Tibial nerve (tissue), 4 donors: Measurements from ENCODE around the gene ALDH8A1. TPM values are rescaled to one million over a fixed set of nuclear protein-coding genes. Genes with fewer than 3 reads are reported as not detected.

Experiments used
- DNase-seq, 2 donors: peaks; one replicate each; pipeline ENCODE4 v3.0.0-alpha.2; 2019; ENCODE audit warnings: low spot score in 2 of 2
- H3K27ac ChIP-seq, 4 donors: fragments of 200-600 bp; sonication (generic) in 3 of 4; one replicate each; pipeline ENCODE4 v1.5.1; 2017 to 2019; ENCODE audit warnings: mild to moderate bottlenecking in 1 of 4
- H3K27me3 ChIP-seq, 2 donors: fragments of 200-600 bp; sonication (generic) in 1 of 2; one replicate each; pipeline versions ENCODE4 v1.5.1 to v1.6.0; 2017 to 2019
- H3K36me3 ChIP-seq, 3 donors: fragments of 200-600 bp; sonication (generic); one replicate each; pipeline ENCODE4 v1.5.1; 2018 to 2019
- H3K4me1 ChIP-seq, 4 donors: fragments of 200-600 bp; sonication (generic) in 3 of 4; one replicate each; pipeline ENCODE4 v1.5.1; 2017 to 2019
- H3K4me3 ChIP-seq, 4 donors: fragments of 200-600 bp; sonication (generic) in 3 of 4; one replicate each; pipeline ENCODE4 v1.5.1; 2017 to 2019; ENCODE audit warnings: mild to moderate bottlenecking in 1 of 4, moderate library complexity in 1 of 4
- H3K9me3 ChIP-seq, 4 donors: fragments of 200-600 bp; sonication (generic) in 3 of 4; one replicate each; pipeline ENCODE4 v1.5.1; 2017 to 2019
- EP300 ChIP-seq, 2 donors: sonication (generic); formaldehyde crosslinking; IDR thresholded peaks; one replicate each; pipeline ENCODE4 v1.6.1; 2017; ENCODE audit warnings: antibody characterized with exemption in 2 of 2, mild to moderate bottlenecking in 1 of 2
- POLR2A ChIP-seq, 2 donors: fragments of 450-650 bp; IDR thresholded peaks; one replicate each; pipeline ENCODE4 v1.6.1; 2017; ENCODE audit warnings: antibody characterized with exemption in 2 of 2, mild to moderate bottlenecking in 2 of 2, moderate library complexity in 2 of 2
- WGBS, 2 donors: methylation state at CpG; one replicate each; pipeline ENCODE4 v1.1.5; 2018; 5-methylcytosine and 5-hydroxymethylcytosine counted together
- total RNA-seq, 4 donors: library from RNA; depleted of rRNA; stranded (reverse); fragments of >200 nt; gene quantifications; one replicate each; pipeline ENCODE4 v1.1.0, GENCODE V29; 2016
- TF ChIP-seq, protein P1 (sequence below), 5 experiments: fragments of 200-600 bp in 3 of 5; fragments of 450-650 bp in 2 of 5; sonication (generic) in 3 of 5; IDR thresholded peaks; one replicate each; pipeline ENCODE4 v1.5.1; 2016 to 2019; ENCODE audit warnings: antibody characterized with exemption in 5 of 5, mild to moderate bottlenecking in 3 of 5, moderate library complexity in 2 of 5

ALDH8A1 gene
- total RNA-seq, 4 donors from 2014 or later, result 0.90 to 4.2 (median 2.3) TPM

DNA sequence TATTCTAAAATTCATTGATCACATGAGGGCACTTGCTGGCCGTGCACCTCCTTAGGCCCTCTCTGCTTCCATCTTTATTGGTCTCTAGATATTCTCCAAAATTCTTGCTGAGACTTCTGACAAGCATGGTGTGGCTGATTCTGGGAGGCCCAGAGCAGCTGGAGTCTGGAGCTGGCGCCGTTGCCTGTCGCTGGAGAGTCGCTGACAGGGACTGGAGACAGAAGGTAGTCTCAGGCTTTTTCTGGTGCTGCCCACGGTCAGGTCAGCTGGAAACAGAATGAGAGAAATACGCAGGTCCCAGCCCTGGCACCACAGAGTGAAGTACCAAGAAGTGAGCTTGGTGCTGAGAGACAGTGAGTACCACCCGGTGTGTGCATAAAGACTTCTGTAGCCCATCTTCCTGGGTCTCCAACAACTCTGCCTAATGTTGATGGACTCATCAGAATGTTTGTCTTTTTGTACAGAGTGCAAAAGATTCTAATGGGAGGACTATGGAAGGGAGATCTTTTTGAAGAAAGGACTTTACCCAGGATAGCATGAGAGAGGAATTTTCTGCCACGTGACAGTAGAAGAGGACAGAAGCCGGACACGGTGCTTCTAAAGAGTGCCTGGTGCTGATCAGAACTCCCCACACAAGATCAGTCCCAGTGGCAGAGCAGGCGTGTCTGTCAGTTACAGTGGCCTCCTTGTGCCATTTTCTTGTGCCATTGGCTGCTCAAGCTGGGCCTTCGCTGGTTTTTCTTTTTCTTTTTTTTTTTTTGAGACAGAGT is 1.8 kb upstream of the ALDH8A1 start:
- DNase-seq, result no peak
- Histone ChIP-seq H3K4me3 (no peak overlapping the region), H3K27ac (no peak overlapping the region), H3K4me1 (no peaks in the 10 kb centered on the region), H3K27me3 (no peaks in the 10 kb centered on the region), H3K36me3 (no peaks in the 10 kb centered on the region), H3K9me3 (no peaks in the 10 kb centered on the region)
- WGBS, 2 donors, result 87 to 88% methylated on average over 13 of the region's 13 CpGs
- TF ChIP-seq EP300 (IDR thresholded peaks at IDR 0.05) (no peak), POLR2A (IDR thresholded peaks at IDR 0.05) (no peak)
- TF ChIP-seq, protein P1, sequence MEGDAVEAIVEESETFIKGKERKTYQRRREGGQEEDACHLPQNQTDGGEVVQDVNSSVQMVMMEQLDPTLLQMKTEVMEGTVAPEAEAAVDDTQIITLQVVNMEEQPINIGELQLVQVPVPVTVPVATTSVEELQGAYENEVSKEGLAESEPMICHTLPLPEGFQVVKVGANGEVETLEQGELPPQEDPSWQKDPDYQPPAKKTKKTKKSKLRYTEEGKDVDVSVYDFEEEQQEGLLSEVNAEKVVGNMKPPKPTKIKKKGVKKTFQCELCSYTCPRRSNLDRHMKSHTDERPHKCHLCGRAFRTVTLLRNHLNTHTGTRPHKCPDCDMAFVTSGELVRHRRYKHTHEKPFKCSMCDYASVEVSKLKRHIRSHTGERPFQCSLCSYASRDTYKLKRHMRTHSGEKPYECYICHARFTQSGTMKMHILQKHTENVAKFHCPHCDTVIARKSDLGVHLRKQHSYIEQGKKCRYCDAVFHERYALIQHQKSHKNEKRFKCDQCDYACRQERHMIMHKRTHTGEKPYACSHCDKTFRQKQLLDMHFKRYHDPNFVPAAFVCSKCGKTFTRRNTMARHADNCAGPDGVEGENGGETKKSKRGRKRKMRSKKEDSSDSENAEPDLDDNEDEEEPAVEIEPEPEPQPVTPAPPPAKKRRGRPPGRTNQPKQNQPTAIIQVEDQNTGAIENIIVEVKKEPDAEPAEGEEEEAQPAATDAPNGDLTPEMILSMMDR (IDR thresholded peaks at IDR 0.05), result no peak

DNA sequence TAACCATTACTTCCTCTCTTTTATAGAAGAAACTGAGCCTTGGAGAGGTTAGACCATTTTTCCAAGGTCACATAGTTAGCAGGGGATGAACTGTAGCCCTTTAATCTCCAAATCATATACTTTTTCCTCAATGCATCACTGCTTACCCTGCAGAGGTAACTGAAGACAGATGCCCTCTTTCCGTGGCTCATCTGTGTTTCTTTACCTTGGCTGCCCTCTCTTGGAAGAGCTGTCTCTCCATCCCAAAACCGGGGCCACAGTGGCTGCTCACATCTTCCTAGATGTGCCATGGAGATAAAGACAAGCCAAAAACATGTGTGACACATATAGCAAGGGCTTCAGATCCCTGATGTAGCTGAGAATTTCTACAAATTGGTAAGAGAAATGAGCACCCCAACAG is 581 bp upstream of the ALDH8A1 start:
- Histone ChIP-seq H3K27me3 (no peaks in the 10 kb centered on the region), H3K4me3 (no peak overlapping the region), H3K9me3 (no peaks in the 10 kb centered on the region), H3K27ac (no peak overlapping the region), H3K4me1 (no peaks in the 10 kb centered on the region), H3K36me3 (no peaks in the 10 kb centered on the region)
- 41 to 59% methylated on average over 2 of the region's 2 CpGs for WGBS, 2 donors
- TF ChIP-seq EP300 (IDR thresholded peaks at IDR 0.05), result no peak
- no peak for TF ChIP-seq POLR2A (IDR thresholded peaks at IDR 0.05)
- TF ChIP-seq, protein P1 (IDR thresholded peaks at IDR 0.05), result no peak
- no peak for DNase-seq

DNA sequence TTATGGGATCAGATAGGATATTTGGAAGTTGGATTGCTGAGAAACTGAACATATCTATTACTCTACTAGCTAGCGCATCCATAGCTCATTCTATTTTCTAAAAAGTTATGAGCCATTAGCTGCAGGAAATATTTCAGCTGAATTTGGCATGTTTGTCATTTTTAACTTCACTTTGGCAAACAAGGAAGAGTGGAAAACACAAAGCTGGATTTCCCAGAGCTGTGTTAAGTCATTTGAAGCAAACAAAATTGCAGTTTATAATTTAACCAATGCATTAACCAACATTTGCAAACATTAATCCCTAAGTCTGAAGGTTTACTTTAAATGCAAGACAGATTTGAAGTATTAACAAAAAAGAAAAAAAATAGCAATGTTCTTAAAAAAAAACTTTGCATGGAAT is 1.2 kb downstream of the ALDH8A1 start:
- WGBS, 2 donors, result 89 to 94% methylated on average over 1 of the region's 1 CpG
- no peak for DNase-seq
- H3K27ac ChIP-seq, result no peak overlapping the region
- TF ChIP-seq POLR2A (IDR thresholded peaks at IDR 0.05), result no peak
- no peak for TF ChIP-seq EP300 (IDR thresholded peaks at IDR 0.05)
- H3K4me1 ChIP-seq, result no peaks in the 10 kb centered on the region
- H3K9me3 ChIP-seq, result no peaks in the 10 kb centered on the region
- H3K4me3 ChIP-seq, result no peak overlapping the region
- no peaks in the 10 kb centered on the region for H3K27me3 ChIP-seq
- no peaks in the 10 kb centered on the region for H3K36me3 ChIP-seq

DNA sequence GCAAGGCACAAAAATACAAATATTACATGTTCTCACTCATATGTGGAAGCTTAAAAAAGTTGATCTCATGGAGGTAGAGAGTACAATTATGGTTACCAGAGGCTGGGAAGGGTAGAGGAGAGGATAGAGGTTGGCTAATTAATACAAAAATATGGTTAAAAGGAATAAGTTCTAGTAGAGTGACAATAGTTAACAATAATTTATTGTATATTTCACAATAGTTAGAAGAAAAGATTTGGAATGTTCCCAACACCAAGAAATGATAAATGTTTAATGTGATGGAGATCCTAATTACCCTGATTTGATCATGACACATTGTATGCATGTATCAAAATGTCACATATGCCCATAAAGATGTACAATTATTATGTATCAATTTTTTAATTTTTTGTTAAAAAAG is 1.8 kb downstream of the ALDH8A1 start:
- no peak for TF ChIP-seq EP300 (IDR thresholded peaks at IDR 0.05)
- no peaks in the 10 kb centered on the region for H3K9me3 ChIP-seq
- H3K27me3 ChIP-seq, result no peaks in the 10 kb centered on the region
- no peak overlapping the region for H3K27ac ChIP-seq
- H3K4me3 ChIP-seq, result no peak overlapping the region
- no peaks in the 10 kb centered on the region for H3K4me1 ChIP-seq
- no peak for DNase-seq
- H3K36me3 ChIP-seq, result no peaks in the 10 kb centered on the region

DNA sequence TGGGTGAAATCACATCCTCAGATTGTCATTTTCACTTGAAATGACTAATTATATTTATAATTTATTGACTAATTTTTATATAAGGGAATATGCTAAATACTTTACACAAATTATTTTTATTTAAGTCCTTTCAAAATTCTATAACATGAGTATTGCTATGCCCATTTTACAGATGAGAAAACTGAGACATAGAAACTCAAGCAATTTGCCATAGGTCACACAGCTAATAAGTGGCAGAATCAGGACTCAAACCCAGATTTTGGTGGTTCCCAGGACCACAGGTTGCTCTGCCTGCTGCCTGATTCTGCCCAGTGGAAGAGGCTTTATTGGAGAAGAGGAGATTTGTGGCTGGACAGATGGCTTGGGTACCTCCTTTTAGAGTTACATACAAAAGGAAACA is 4.9 kb downstream of the ALDH8A1 start:
- H3K9me3 ChIP-seq, result no peaks in the 10 kb centered on the region
- DNase-seq, result no peak
- H3K4me1 ChIP-seq, result no peaks in the 10 kb centered on the region
- H3K27ac ChIP-seq, result no peak overlapping the region
- H3K36me3 ChIP-seq, result no peaks in the 10 kb centered on the region
- TF ChIP-seq POLR2A (IDR thresholded peaks at IDR 0.05), result no peak
- no peaks in the 10 kb centered on the region for H3K27me3 ChIP-seq
- H3K4me3 ChIP-seq, result no peak overlapping the region

DNA sequence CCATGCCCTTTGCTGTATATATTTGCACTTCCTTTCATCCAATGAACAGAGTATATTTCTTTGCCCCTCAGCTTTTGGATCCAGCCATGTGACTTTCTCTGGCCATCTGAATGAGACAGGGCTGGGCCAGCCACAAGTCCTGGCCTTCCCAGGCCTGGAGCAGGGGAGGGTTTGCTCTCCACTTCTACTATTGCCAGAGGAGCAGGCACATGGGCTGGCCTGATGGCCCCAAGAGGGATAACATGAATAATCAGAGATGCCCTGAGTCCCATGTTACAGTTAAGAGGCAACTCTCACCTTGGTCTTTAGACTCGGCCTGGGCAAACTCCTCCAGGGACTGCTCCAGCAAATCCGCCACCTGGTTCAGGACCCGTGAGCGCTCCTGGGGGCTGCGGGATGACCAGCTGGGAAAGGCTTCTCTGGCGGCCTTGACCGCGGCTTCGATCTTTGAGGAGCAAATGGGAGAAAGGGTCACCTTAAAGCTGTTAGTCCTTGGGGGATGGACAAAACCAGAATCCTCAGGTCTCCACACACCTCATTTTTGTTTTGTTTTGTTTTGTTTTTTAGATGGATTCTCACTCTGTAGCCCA is 6.3 kb downstream of the ALDH8A1 start:
- Histone ChIP-seq H3K27ac (no peak overlapping the region), H3K4me1 (no peaks in the 10 kb centered on the region), H3K36me3 (no peaks in the 10 kb centered on the region), H3K9me3 (no peaks in the 10 kb centered on the region), H3K4me3 (no peak overlapping the region), H3K27me3 (no peaks in the 10 kb centered on the region)
- WGBS, 2 donors, result 96% methylated on average over 9 of the region's 9 CpGs
- TF ChIP-seq EP300 (IDR thresholded peaks at IDR 0.05), result no peak
- TF ChIP-seq, protein P1 (IDR thresholded peaks at IDR 0.05), result no peak
- no peak for DNase-seq
